Caco-2 (cell line): Measurements from ENCODE around the gene EPGN. TPM values are rescaled to one million over a fixed set of nuclear protein-coding genes. Genes with fewer than 3 reads are reported as not detected.
"Not testable (repeated sequence)": the region's sequence is repeated elsewhere in the genome, so short reads cannot be mapped to it uniquely, and the experiment has no call there.

ENCODE experiments used
- BruUV-seq: library from RNA; stranded (reverse); fragments of 400-500 nt; replicated peaks from 2 replicates; lab custom pipeline; 2021; lab: Mats Ljungman, UMichigan
- CTCF ChIA-PET: fragments of 300-600 bp; sonication (Branson Sonifier 250); formaldehyde crosslinking; loops from one replicate; lab custom pipeline; 2022; ENCODE audit warnings: antibody characterized with exemption; lab: Charles Lee
- POLR2A ChIA-PET: fragments of 300-600 bp; sonication (Branson Sonifier 250); formaldehyde crosslinking; loops from one replicate; lab custom pipeline; 2022; ENCODE audit warnings: antibody characterized with exemption; lab: Charles Lee
- DNase-seq, 2 experiments: peaks; one replicate each; pipeline versions ENCODE4 v3.0.0 to v3.0.0-alpha.2; 2020 to 2022
- H3K27me3 ChIP-seq: replicated peaks from 2 replicates; pipeline ENCODE4 v1.6.0; 2011; ENCODE audit warnings: low read length; ENCODE audit not compliant: control insufficient read depth, insufficient read depth
- H3K36me3 ChIP-seq: 2 replicates; pipeline ENCODE4 v1.5.1; 2011; ENCODE audit warnings: low read length; ENCODE audit not compliant: control insufficient read depth, insufficient read depth
- H3K4me1 ChIP-seq: fragments of 250-450 bp; sonication (Bioruptor Pico); 2 replicates; pipeline ENCODE4 v1.5.1; 2020; ENCODE audit warnings: mild to moderate bottlenecking
- H3K4me3 ChIP-seq: 2 replicates; pipeline ENCODE4 v1.5.1; 2011; ENCODE audit warnings: low read depth, mild to moderate bottlenecking, control low read depth, low read length
- H3K9me3 ChIP-seq: fragments of 250-450 bp; sonication (Bioruptor Pico); 2 replicates; pipeline ENCODE4 v1.5.1; 2020; ENCODE audit warnings: mild to moderate bottlenecking, moderate library complexity
- H3K27ac Mint-ChIP-seq: one replicate; pipeline ENCODE4 v1.8.0; 2022; ENCODE audit warnings: mixed read lengths; ENCODE audit not compliant: unreplicated experiment
- H3K27me3 Mint-ChIP-seq: one replicate; pipeline ENCODE4 v1.8.0; 2022; ENCODE audit warnings: mixed read lengths; ENCODE audit not compliant: insufficient read depth, unreplicated experiment
- H3K36me3 Mint-ChIP-seq: one replicate; pipeline ENCODE4 v1.8.0; 2022; ENCODE audit warnings: mild to moderate bottlenecking, mixed read lengths; ENCODE audit not compliant: insufficient read depth, unreplicated experiment
- H3K4me1 Mint-ChIP-seq: one replicate; pipeline ENCODE4 v1.8.0; 2022; ENCODE audit warnings: low read depth, mixed read lengths; ENCODE audit not compliant: unreplicated experiment
- H3K4me3 Mint-ChIP-seq: one replicate; pipeline ENCODE4 v1.8.0; 2022; ENCODE audit warnings: mild to moderate bottlenecking, moderate library complexity, mixed read lengths; ENCODE audit not compliant: unreplicated experiment
- H3K9me3 Mint-ChIP-seq: one replicate; pipeline ENCODE4 v1.8.0; 2022; ENCODE audit warnings: mixed read lengths; ENCODE audit not compliant: unreplicated experiment
- CTCF ChIP-seq, 2 experiments: fragments of 200-600 bp in 1 of 2; IDR thresholded peaks; 1 replicate in 1 of 2; 2 replicates in 1 of 2; pipeline versions ENCODE4 v1.5.1 to v1.8.0; 2011 to 2022; ENCODE audit warnings: antibody characterized with exemption in 1 of 2, control low read depth in 1 of 2, inconsistent platforms in 1 of 2, low read depth in 1 of 2, low read length in 1 of 2, mild to moderate bottlenecking in 1 of 2, moderate library complexity in 1 of 2; ENCODE audit not compliant: insufficient read depth in 1 of 2, severe bottlenecking in 1 of 2, unreplicated experiment in 1 of 2
- intact Hi-C: fragments of 100-400 bp; cut with micrococcal nuclease; formaldehyde crosslinking; loops from one replicate; pipeline ENCODE4 v1.10.0; 2022; ENCODE audit not compliant: unreplicated experiment
- total RNA-seq: library from RNA; stranded (reverse); gene quantifications from 2 replicates; pipeline ENCODE4 v1.2.3, GENCODE V29; 2022

Gene EPGN
- total RNA-seq, 1 experiment from 2014 or later: not detected

DNA sequence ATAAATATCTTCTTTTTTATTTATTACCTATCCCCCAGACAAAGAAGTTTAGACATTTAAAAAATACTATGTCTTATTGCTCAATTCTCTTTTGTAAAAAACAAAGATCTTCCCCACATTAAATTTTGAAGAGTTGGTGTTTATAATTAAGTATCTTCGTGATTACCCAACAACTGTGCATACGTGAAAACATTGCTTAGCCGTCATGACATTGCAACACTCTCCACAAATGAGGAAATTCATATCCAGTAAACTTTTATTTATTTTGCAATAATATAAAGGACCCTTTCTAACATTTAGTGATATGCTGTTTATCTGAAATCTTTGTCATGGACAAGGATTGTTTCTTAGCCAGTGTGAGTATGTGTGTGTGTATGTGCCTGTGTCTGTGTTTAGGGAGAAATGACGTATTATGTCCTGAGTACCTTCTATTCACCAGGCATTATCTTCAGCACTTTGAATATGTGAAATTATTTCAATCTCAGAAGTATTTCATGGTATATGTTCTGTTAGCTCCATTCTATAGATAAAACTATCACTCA is 30.6 kb downstream of the EPGN start:
- peaks cover 17% of the 10 kb centered on the region for H3K9me3 Mint-ChIP-seq
- no peak overlapping the region for H3K4me3 Mint-ChIP-seq
- no peak overlapping the region for H3K27ac Mint-ChIP-seq
- CTCF ChIA-PET: no interaction called here
- H3K4me1 Mint-ChIP-seq: no peaks in the 10 kb centered on the region
- H3K4me3 ChIP-seq: no peak overlapping the region
- DNase-seq: no peak
- no peaks in the 10 kb centered on the region for H3K27me3 Mint-ChIP-seq
- no peaks in the 10 kb centered on the region for H3K36me3 Mint-ChIP-seq
- TF ChIP-seq CTCF (IDR thresholded peaks at IDR 0.05; ENCODE audit: insufficient read depth in 1 of 2, low read depth in 1 of 2, low read length in 1 of 2, severe bottlenecking in 1 of 2, unreplicated experiment in 1 of 2): no peak
- H3K9me3 ChIP-seq: peaks cover 6% of the 10 kb centered on the region
- POLR2A ChIA-PET: no interaction called here
- H3K4me1 ChIP-seq: no peaks in the 10 kb centered on the region
- no peaks in the 10 kb centered on the region for H3K36me3 ChIP-seq
- no peaks in the 10 kb centered on the region for H3K27me3 ChIP-seq
- BruUV-seq: no TSS peak
- intact Hi-C loops: no loop called here

DNA sequence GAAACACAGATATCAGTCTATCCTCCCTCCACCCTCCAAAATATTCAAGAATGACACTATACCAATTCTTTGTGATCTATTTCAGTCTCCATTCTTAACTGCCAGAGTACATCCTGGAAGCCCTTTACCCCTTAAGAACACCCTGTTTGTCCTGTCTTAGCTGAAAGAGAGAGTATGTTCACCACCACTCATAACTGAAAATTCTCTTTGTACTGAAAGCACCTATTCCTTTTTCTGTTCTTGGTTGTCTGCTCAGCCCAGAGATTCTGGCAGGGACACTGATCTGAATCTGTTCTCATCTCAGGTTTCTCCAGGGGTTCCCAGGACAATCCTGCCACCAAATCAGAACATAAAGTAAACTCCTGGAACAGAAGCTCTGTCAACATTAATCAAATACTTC is 31.2 kb downstream of the EPGN start:
- Histone ChIP-seq H3K4me1 (no peaks in the 10 kb centered on the region), H3K9me3 (peaks cover 12% of the 10 kb centered on the region), H3K36me3 (no peaks in the 10 kb centered on the region), H3K4me3 (no peak overlapping the region), H3K27me3 (no peaks in the 10 kb centered on the region)
- no peak for DNase-seq
- Mint-ChIP-seq H3K9me3 (peaks cover 19% of the 10 kb centered on the region), H3K27me3 (no peaks in the 10 kb centered on the region), H3K36me3 (no peaks in the 10 kb centered on the region), H3K27ac (no peak overlapping the region), H3K4me3 (no peak overlapping the region), H3K4me1 (no peaks in the 10 kb centered on the region)
- no TSS peak for BruUV-seq
- CTCF ChIA-PET: no interaction called here
- POLR2A ChIA-PET: no interaction called here
- intact Hi-C loops: no loop called here
- TF ChIP-seq CTCF (IDR thresholded peaks at IDR 0.05; ENCODE audit: insufficient read depth in 1 of 2, low read depth in 1 of 2, low read length in 1 of 2, severe bottlenecking in 1 of 2, unreplicated experiment in 1 of 2): no peak

GRCh38 chr4:74340421-74340820 is 32.2 kb downstream of the EPGN start:
- H3K27ac Mint-ChIP-seq, H3K36me3 Mint-ChIP-seq, H3K4me1 ChIP-seq, CTCF ChIA-PET, H3K27me3 Mint-ChIP-seq, POLR2A ChIA-PET, DNase-seq, BruUV-seq, H3K27me3 ChIP-seq, intact Hi-C loops, H3K4me3 Mint-ChIP-seq, H3K4me1 Mint-ChIP-seq, H3K36me3 ChIP-seq, H3K4me3 ChIP-seq: not testable (repeated sequence)
- peaks cover 12% of the 10 kb centered on the region for H3K9me3 ChIP-seq
- H3K9me3 Mint-ChIP-seq: peaks cover 24% of the 10 kb centered on the region

DNA sequence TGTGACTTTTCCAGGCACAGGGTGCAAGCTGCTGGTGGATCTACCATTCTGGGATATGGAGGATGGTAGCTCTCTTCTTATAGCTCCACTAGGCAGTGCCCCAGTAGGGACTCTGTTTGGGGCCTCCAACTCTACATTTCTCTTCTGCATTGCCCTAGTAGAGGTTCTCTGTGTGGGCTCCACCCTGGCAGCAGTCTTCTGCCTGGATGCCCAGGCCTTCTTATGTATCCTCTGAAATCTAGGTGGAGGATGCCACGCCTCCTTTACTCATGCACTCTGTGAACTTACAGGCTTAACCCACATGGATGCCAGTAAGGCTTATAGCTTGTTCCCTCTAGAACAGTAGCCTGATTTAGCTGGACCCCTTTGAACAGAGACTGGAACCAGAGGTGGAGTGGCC is 35.8 kb downstream of the EPGN start:
- intact Hi-C loops: no loop called here
- H3K9me3 Mint-ChIP-seq: peaks cover 41% of the 10 kb centered on the region
- Histone ChIP-seq H3K9me3 (peaks cover 15% of the 10 kb centered on the region), H3K27me3 (no peaks in the 10 kb centered on the region), H3K4me3 (no peak overlapping the region), H3K4me1 (no peaks in the 10 kb centered on the region), H3K36me3 (no peaks in the 10 kb centered on the region)
- H3K4me3 Mint-ChIP-seq: no peak overlapping the region
- H3K27me3 Mint-ChIP-seq: no peaks in the 10 kb centered on the region
- H3K36me3 Mint-ChIP-seq: no peaks in the 10 kb centered on the region
- ChIA-PET POLR2A (no interaction called here), CTCF (no interaction called here)
- no peak for DNase-seq
- no peak for TF ChIP-seq CTCF (IDR thresholded peaks at IDR 0.05; ENCODE audit: insufficient read depth in 1 of 2, low read depth in 1 of 2, low read length in 1 of 2, severe bottlenecking in 1 of 2, unreplicated experiment in 1 of 2)
- H3K4me1 Mint-ChIP-seq: no peaks in the 10 kb centered on the region
- no peak overlapping the region for H3K27ac Mint-ChIP-seq
- BruUV-seq: no TSS peak
